Measurements from ENCODE around the gene IFT88. TPM values are rescaled to one million over a fixed set of nuclear protein-coding genes. Genes with fewer than 3 reads are reported as not detected.
"Not testable (repeated sequence)": the region's sequence is repeated elsewhere in the genome, so short reads cannot be mapped to it uniquely, and the experiment has no call there.

IFT88 gene
- total RNA-seq, 1 donor, result 8.7 TPM

GRCh38 chr13:20680416-20681080 is 113.6 kb downstream of the IFT88 start:
- Histone ChIP-seq H3K27me3 (ENCODE audit: insufficient read depth, low read length) (no peaks in the 10 kb centered on the region), H3K4me1 (ENCODE audit: insufficient read depth, low read length) (no peaks in the 10 kb centered on the region), H3K9me3 (ENCODE audit: low read depth, low read length) (no peaks in the 10 kb centered on the region), H3K4me3 (ENCODE audit: low read length) (no peak overlapping the region)

GRCh38 chr13:20681481-20681880 is 114.5 kb downstream of the IFT88 start:
- H3K27me3 ChIP-seq (ENCODE audit: insufficient read depth, low read length); H3K4me3 ChIP-seq (ENCODE audit: low read length); H3K9me3 ChIP-seq (ENCODE audit: low read depth, low read length): not testable (repeated sequence)

GRCh38 chr13:20682061-20682460 is 115.1 kb downstream of the IFT88 start:
- no peak overlapping the region for H3K4me3 ChIP-seq (ENCODE audit: low read length)
- H3K27me3 ChIP-seq (ENCODE audit: insufficient read depth, low read length), result no peaks in the 10 kb centered on the region
- no peaks in the 10 kb centered on the region for H3K9me3 ChIP-seq (ENCODE audit: low read depth, low read length)
- no peaks in the 10 kb centered on the region for H3K4me1 ChIP-seq (ENCODE audit: insufficient read depth, low read length)

More at GRCh38 chr13:20681481-20681880, 114.5 kb downstream of the IFT88 start:
- not testable (repeated sequence) for H3K4me1 ChIP-seq (ENCODE audit: insufficient read depth, low read length)

GRCh38 chr13:20684041-20684440 is 117.1 kb downstream of the IFT88 start:
- Histone ChIP-seq H3K27me3 (ENCODE audit: insufficient read depth, low read length) (no peaks in the 10 kb centered on the region), H3K4me3 (ENCODE audit: low read length) (no peak overlapping the region), H3K9me3 (ENCODE audit: low read depth, low read length) (no peaks in the 10 kb centered on the region), H3K4me1 (ENCODE audit: insufficient read depth, low read length) (no peaks in the 10 kb centered on the region)

GRCh38 chr13:20684546-20684945 is 117.6 kb downstream of the IFT88 start:
- H3K4me1 ChIP-seq (ENCODE audit: insufficient read depth, low read length), result no peaks in the 10 kb centered on the region

GRCh38 chr13:20685092-20685491 is 118.1 kb downstream of the IFT88 start:
- Histone ChIP-seq H3K9me3 (ENCODE audit: low read depth, low read length) (no peaks in the 10 kb centered on the region), H3K27me3 (ENCODE audit: insufficient read depth, low read length) (no peaks in the 10 kb centered on the region), H3K4me3 (ENCODE audit: low read length) (no peak overlapping the region), H3K4me1 (ENCODE audit: insufficient read depth, low read length) (no peaks in the 10 kb centered on the region)

More at GRCh38 chr13:20684546-20684945, 117.6 kb downstream of the IFT88 start:
- H3K27me3 ChIP-seq (ENCODE audit: insufficient read depth, low read length), result no peaks in the 10 kb centered on the region
- no peaks in the 10 kb centered on the region for H3K9me3 ChIP-seq (ENCODE audit: low read depth, low read length)
- H3K4me3 ChIP-seq (ENCODE audit: low read length), result no peak overlapping the region

- H3K4me1 ChIP-seq (ENCODE audit: insufficient read depth, low read length), result no peaks in the 10 kb centered on the region
Measured at GRCh38 chr13:20686167-20686566, 119.2 kb downstream of the IFT88 start.

GRCh38 chr13:20686863-20687579 is 120.1 kb downstream of the IFT88 start:
- no peaks in the 10 kb centered on the region for H3K9me3 ChIP-seq (ENCODE audit: low read depth, low read length)
- no peaks in the 10 kb centered on the region for H3K27me3 ChIP-seq (ENCODE audit: insufficient read depth, low read length)
- H3K4me1 ChIP-seq (ENCODE audit: insufficient read depth, low read length), result no peaks in the 10 kb centered on the region
- H3K4me3 ChIP-seq (ENCODE audit: low read length), result no peak overlapping the region

More at GRCh38 chr13:20686167-20686566, 119.2 kb downstream of the IFT88 start:
- H3K27me3 ChIP-seq (ENCODE audit: insufficient read depth, low read length), result no peaks in the 10 kb centered on the region
- no peaks in the 10 kb centered on the region for H3K9me3 ChIP-seq (ENCODE audit: low read depth, low read length)
- H3K4me3 ChIP-seq (ENCODE audit: low read length), result no peak overlapping the region

- no peaks in the 10 kb centered on the region for H3K4me1 ChIP-seq (ENCODE audit: insufficient read depth, low read length)
- H3K27me3 ChIP-seq (ENCODE audit: insufficient read depth, low read length), result no peaks in the 10 kb centered on the region
- H3K4me3 ChIP-seq (ENCODE audit: low read length), result no peak overlapping the region
- H3K9me3 ChIP-seq (ENCODE audit: low read depth, low read length), result no peaks in the 10 kb centered on the region
Measured at GRCh38 chr13:20689291-20689690, 122.3 kb downstream of the IFT88 start.

- H3K27me3 ChIP-seq (ENCODE audit: insufficient read depth, low read length), result no peaks in the 10 kb centered on the region
- H3K4me3 ChIP-seq (ENCODE audit: low read length), result no peak overlapping the region
- H3K4me1 ChIP-seq (ENCODE audit: insufficient read depth, low read length), result no peaks in the 10 kb centered on the region
- H3K9me3 ChIP-seq (ENCODE audit: low read depth, low read length), result no peaks in the 10 kb centered on the region
Measured at GRCh38 chr13:20691616-20692015, 124.7 kb downstream of the IFT88 start.

GRCh38 chr13:20696073-20696472 is 129.1 kb downstream of the IFT88 start:
- H3K4me1 ChIP-seq (ENCODE audit: insufficient read depth, low read length), result no peaks in the 10 kb centered on the region
- peaks cover 18% of the 10 kb centered on the region for H3K27me3 ChIP-seq (ENCODE audit: insufficient read depth, low read length)
- no peaks in the 10 kb centered on the region for H3K9me3 ChIP-seq (ENCODE audit: low read depth, low read length)
- H3K4me3 ChIP-seq (ENCODE audit: low read length), result no peak overlapping the region

- Histone ChIP-seq H3K9me3 (ENCODE audit: low read depth, low read length) (no peaks in the 10 kb centered on the region), H3K4me1 (ENCODE audit: insufficient read depth, low read length) (peaks cover 12% of the 10 kb centered on the region)
Measured at GRCh38 chr13:20699715-20700114, 132.8 kb downstream of the IFT88 start.

GRCh38 chr13:20700288-20700687 is 133.3 kb downstream of the IFT88 start:
- H3K4me1 ChIP-seq (ENCODE audit: insufficient read depth, low read length), result peaks cover 12% of the 10 kb centered on the region
- H3K9me3 ChIP-seq (ENCODE audit: low read depth, low read length), result no peaks in the 10 kb centered on the region
- H3K4me3 ChIP-seq (ENCODE audit: low read length), result no peak overlapping the region
- H3K27me3 ChIP-seq (ENCODE audit: insufficient read depth, low read length), result peaks cover 40% of the 10 kb centered on the region

More at GRCh38 chr13:20699715-20700114, 132.8 kb downstream of the IFT88 start:
- Histone ChIP-seq H3K4me3 (ENCODE audit: low read length) (no peak overlapping the region), H3K27me3 (ENCODE audit: insufficient read depth, low read length) (peaks cover 40% of the 10 kb centered on the region)

- Histone ChIP-seq H3K4me3 (ENCODE audit: low read length) (no peak overlapping the region), H3K9me3 (ENCODE audit: low read depth, low read length) (no peaks in the 10 kb centered on the region), H3K27me3 (ENCODE audit: insufficient read depth, low read length) (peaks cover 40% of the 10 kb centered on the region), H3K4me1 (ENCODE audit: insufficient read depth, low read length) (peaks cover 12% of the 10 kb centered on the region)
Measured at GRCh38 chr13:20701461-20701860, 134.5 kb downstream of the IFT88 start.

- Histone ChIP-seq H3K27me3 (ENCODE audit: insufficient read depth, low read length) (peaks cover 40% of the 10 kb centered on the region), H3K4me3 (ENCODE audit: low read length) (no peak overlapping the region), H3K4me1 (ENCODE audit: insufficient read depth, low read length) (peaks cover 12% of the 10 kb centered on the region), H3K9me3 (ENCODE audit: low read depth, low read length) (no peaks in the 10 kb centered on the region)
Measured at GRCh38 chr13:20702530-20702914, 135.6 kb downstream of the IFT88 start.
